GM19397 (cell line): ENCODE data around the gene KLF1.
"Not testable (repeated sequence)": the region's sequence is repeated elsewhere in the genome, so short reads cannot be mapped to it uniquely, and the experiment has no call there.

Source experiments
- ATAC-seq: cut with Tn5 transposase; IDR thresholded peaks from one replicate; pipeline ENCODE4 v1.9.1; 2021; ENCODE audit warnings: mild to moderate bottlenecking, moderate library complexity; ENCODE audit not compliant: unreplicated experiment

The KLF1 gene

GRCh38 chr19:12891553-12892021 is 4.6 kb upstream of the KLF1 start:
- ATAC-seq, result no peak

- ATAC-seq, result peak; percentile 91
Measured at GRCh38 chr19:12890787-12891552, 4.0 kb upstream of the KLF1 start, which contains the start of gene GCDH. Gene GCDH, plus strand, starts transcription at chr19:12891160. Its CDS starts 145 bp downstream, at chr19:12891305.

GRCh38 chr19:12890299-12890786 is 3.3 kb upstream of the KLF1 start:
- ATAC-seq, result not testable (repeated sequence)

GRCh38 chr19:12888006-12888603 is 1.1 kb upstream of the KLF1 start:
- no peak for ATAC-seq

GRCh38 chr19:12886651-12886968 is 391 bp downstream of the KLF1 start:
- no peak for ATAC-seq

GRCh38 chr19:12885749-12886650 is 1.0 kb downstream of the KLF1 start:
- no peak for ATAC-seq

GRCh38 chr19:12884926-12885748 is 1.9 kb downstream of the KLF1 start:
- ATAC-seq, result no peak

- ATAC-seq, result no peak
Measured at GRCh38 chr19:12884627-12884925, 2.4 kb downstream of the KLF1 start.

- no peak for ATAC-seq
Measured at GRCh38 chr19:12884202-12884601, 2.8 kb downstream of the KLF1 start.

GRCh38 chr19:12882589-12882988 is 4.4 kb downstream of the KLF1 start:
- ATAC-seq, result no peak

- peak; percentile 86 for ATAC-seq
Measured at GRCh38 chr19:12881172-12881808, 5.7 kb downstream of the KLF1 start, which contains the start of gene DNASE2. Gene DNASE2, minus strand, starts transcription at chr19:12881449. Its CDS starts 74 bp downstream, at chr19:12881375.

- peak; percentile 6 for ATAC-seq
Measured at GRCh38 chr19:12880551-12881171, 6.3 kb downstream of the KLF1 start.

GRCh38 chr19:12875086-12875485 is 11.9 kb downstream of the KLF1 start:
- no peak for ATAC-seq

- ATAC-seq, result no peak
Measured at GRCh38 chr19:12873891-12874745, 12.9 kb downstream of the KLF1 start.

GRCh38 chr19:12872941-12873890 is 13.8 kb downstream of the KLF1 start:
- no peak for ATAC-seq

- no peak for ATAC-seq
Measured at GRCh38 chr19:12872255-12872654, 14.7 kb downstream of the KLF1 start.

GRCh38 chr19:12871681-12872080 is 15.3 kb downstream of the KLF1 start:
- ATAC-seq, result no peak
